ENCODE measurements around the gene EN1. TPM values are rescaled to one million over a fixed set of nuclear protein-coding genes. Genes with fewer than 3 reads are reported as not detected.

The EN1 gene
- total and polyA plus RNA-seq, 2 donors (not counting 3 experiments of a cell fraction or from before 2014, with no cell fraction given): not detected

- Histone ChIP-seq H3K27me3 (ENCODE audit: control insufficient read depth in 2 of 2, insufficient read depth in 2 of 2, low read length in 2 of 2) (peaks cover 12 to 17% of the 10 kb centered on the region in 2 experiments), H3K27ac (ENCODE audit: insufficient read depth, low read depth, low read length) (no peak overlapping the region), H3K9me1 (replicated peaks; ENCODE audit: control insufficient read depth, extremely low read depth, insufficient read depth, low read length) (no peaks in the 10 kb centered on the region), H3K4me2 (ENCODE audit: insufficient read depth, low read length) (no peak overlapping the region), H2AFZ (ENCODE audit: low read depth, low read length) (no peak overlapping the region), H3K4me1 (ENCODE audit: control insufficient read depth, extremely low read depth, insufficient read depth, low read length) (no peaks in the 10 kb centered on the region), H3K36me3 (ENCODE audit: control insufficient read depth in 2 of 2, extremely low read depth in 1 of 2, insufficient read depth in 2 of 2, low read length in 2 of 2) (no peaks in the 10 kb centered on the region), H3K79me2 (ENCODE audit: control insufficient read depth, insufficient read depth, low read length) (no peaks in the 10 kb centered on the region), H3K9me3 (replicated peaks; ENCODE audit: control insufficient read depth, insufficient read depth, low read length) (no peaks in the 10 kb centered on the region), H3K9ac (replicated peaks; ENCODE audit: extremely low read depth, insufficient read depth, low read length) (no peak overlapping the region), H3K4me3 (replicated peaks in 1 of 3; ENCODE audit: insufficient read depth in 1 of 3, low read depth in 1 of 3, low read length in 3 of 3) (no peak overlapping the region), H4K20me1 (replicated peaks; ENCODE audit: control insufficient read depth, extremely low read depth, insufficient read depth, low read length) (no peaks in the 10 kb centered on the region)
- CTCF ChIA-PET: interaction anchor here (1.0 kb wide), 1 partner anchor 10 kb away, joined by 3 read pairs; no protein-coding TSS in a partner anchor
- POLR2A ChIA-PET: no interaction called here
- FAIRE-seq (peak; percentile 69), DNase-seq (ENCODE audit: low read depth, low spot score) (peak; percentile 55)
- intact Hi-C loops (cut with micrococcal nuclease): no loop called here
- no peak for TF ChIP-seq GATA2 (IDR thresholded peaks at IDR 0.05; ENCODE audit: insufficient read depth, insufficient read length, low read depth, low read length)
- TF ChIP-seq CTCF (IDR thresholded peaks at IDR 0.05; ENCODE audit: extremely low read depth in 1 of 2, insufficient read depth in 1 of 2, low read depth in 1 of 2, low read length in 2 of 2): peak; percentile 36 to 52
- no peak for TF ChIP-seq MAX (IDR thresholded peaks at IDR 0.05; ENCODE audit: insufficient read depth, insufficient read length)
- BruUV-seq (replicated peaks): no TSS peak
- dilution Hi-C loops (cut with MboI; ENCODE audit: extremely low pct_ligation_motif_present, low sequenced_read_pairs): no loop called here
Observed at GRCh38 chr2:118865106-118865505, 17.7 kb upstream of the EN1 start.

- peaks cover 21 to 25% of the 10 kb centered on the region in 2 experiments for H3K27me3 ChIP-seq (ENCODE audit: control insufficient read depth in 2 of 2, insufficient read depth in 2 of 2, low read length in 2 of 2)
- H3K79me2 ChIP-seq (ENCODE audit: control insufficient read depth, insufficient read depth, low read length): no peaks in the 10 kb centered on the region
- H3K4me1 ChIP-seq (ENCODE audit: control insufficient read depth, extremely low read depth, insufficient read depth, low read length): no peaks in the 10 kb centered on the region
- ChIA-PET CTCF (interaction anchor here (1.0 to 1.8 kb wide), 6 partner anchors 9 to 832 kb away, joined by 3 to 11 read pairs (median 4); no protein-coding TSS in a partner anchor), POLR2A (no interaction called here)
- H3K9me1 ChIP-seq (replicated peaks; ENCODE audit: control insufficient read depth, extremely low read depth, insufficient read depth, low read length): no peaks in the 10 kb centered on the region
- H3K9me3 ChIP-seq (replicated peaks; ENCODE audit: control insufficient read depth, insufficient read depth, low read length): no peaks in the 10 kb centered on the region
- TF ChIP-seq MYC (IDR thresholded peaks at IDR 0.05; ENCODE audit: low read depth, low read length): no peak
- TF ChIP-seq JUN (IDR thresholded peaks at IDR 0.05; ENCODE audit: borderline replicate concordance, insufficient read depth, insufficient read length, low read depth): no peak
- no peak for TF ChIP-seq GATA2 (IDR thresholded peaks at IDR 0.05; ENCODE audit: insufficient read depth, insufficient read length, low read depth, low read length)
- TF ChIP-seq MAX (IDR thresholded peaks at IDR 0.05; ENCODE audit: insufficient read depth, insufficient read length): no peak
- no peak for TF ChIP-seq POLR2AphosphoS5 (IDR thresholded peaks at IDR 0.05; ENCODE audit: insufficient read depth, low read depth, low read length)
- TF ChIP-seq EZH2 (IDR thresholded peaks at IDR 0.05; ENCODE audit: borderline replicate concordance, low read depth, low read length, severe bottlenecking): no peak
- no peak for TF ChIP-seq FOS (IDR thresholded peaks at IDR 0.05; ENCODE audit: borderline replicate concordance, insufficient read depth, low read length)
- H3K4me3 ChIP-seq (replicated peaks in 1 of 3; ENCODE audit: insufficient read depth in 1 of 3, low read depth in 1 of 3, low read length in 3 of 3): no peak overlapping the region
- FAIRE-seq (no peak), DNase-seq (ENCODE audit: low read depth, low spot score) (no peak)
- H4K20me1 ChIP-seq (replicated peaks; ENCODE audit: control insufficient read depth, extremely low read depth, insufficient read depth, low read length): no peaks in the 10 kb centered on the region
- H3K4me2 ChIP-seq (ENCODE audit: insufficient read depth, low read length): no peak overlapping the region
- no TSS peak for BruUV-seq (replicated peaks)
- intact Hi-C loops (cut with micrococcal nuclease): no loop called here
- no peak overlapping the region for H3K27ac ChIP-seq (ENCODE audit: insufficient read depth, low read depth, low read length)
- dilution Hi-C loops (cut with MboI; ENCODE audit: extremely low pct_ligation_motif_present, low sequenced_read_pairs): no loop called here
- no peaks in the 10 kb centered on the region for H3K36me3 ChIP-seq (ENCODE audit: control insufficient read depth in 2 of 2, extremely low read depth in 1 of 2, insufficient read depth in 2 of 2, low read length in 2 of 2)
- H3K9ac ChIP-seq (replicated peaks; ENCODE audit: extremely low read depth, insufficient read depth, low read length): no peak overlapping the region
- H2AFZ ChIP-seq (ENCODE audit: low read depth, low read length): no peak overlapping the region
Observed at GRCh38 chr2:118864207-118864606, 16.8 kb upstream of the EN1 start.

Measured in endothelial cell of umbilical vein (primary cell).